ENCODE data around the gene CACNA2D1.

The CACNA2D1 gene

GRCh38 chr7:82091126-82091684 lies 352.4 kb downstream of the CACNA2D1 start:
- no peaks in the 10 kb centered on the region for H3K9me3 ChIP-seq
- DNase-seq, result peak; percentile 48
- no peak for TF ChIP-seq CTCF (IDR thresholded peaks at IDR 0.05; ENCODE audit: low read depth, low read length)
- H3K4me1 ChIP-seq, result peaks cover 39% of the 10 kb centered on the region
- H3K27me3 ChIP-seq, result no peaks in the 10 kb centered on the region
- peaks cover 2% of the 10 kb centered on the region; the same call in 1 of the 2 replicates for H3K36me3 ChIP-seq
- H3K4me3 ChIP-seq (ENCODE audit: low read depth, low read length), result no peak overlapping the region

- Histone ChIP-seq H3K4me1 (peaks cover 37% of the 10 kb centered on the region), H3K9me3 (no peaks in the 10 kb centered on the region), H3K27me3 (no peaks in the 10 kb centered on the region), H3K36me3 (peaks cover 7% of the 10 kb centered on the region), H3K4me3 (ENCODE audit: low read depth, low read length) (no peak overlapping the region)
- no peak for DNase-seq
- TF ChIP-seq CTCF (IDR thresholded peaks at IDR 0.05; ENCODE audit: low read depth, low read length), result no peak
These were observed 356.5 kb downstream of the CACNA2D1 start for GRCh38 chr7:82087099-82087498.

GRCh38 chr7:82085116-82085515 lies 358.5 kb downstream of the CACNA2D1 start:
- H3K36me3 ChIP-seq, result peaks cover 7% of the 10 kb centered on the region
- DNase-seq, result no peak
- no peak overlapping the region for H3K4me3 ChIP-seq (ENCODE audit: low read depth, low read length)
- no peaks in the 10 kb centered on the region for H3K9me3 ChIP-seq
- TF ChIP-seq CTCF (IDR thresholded peaks at IDR 0.05; ENCODE audit: low read depth, low read length), result no peak
- no peaks in the 10 kb centered on the region for H3K27me3 ChIP-seq
- peaks cover 22% of the 10 kb centered on the region for H3K4me1 ChIP-seq

- Histone ChIP-seq H3K36me3 (peaks cover 7% of the 10 kb centered on the region), H3K4me3 (ENCODE audit: low read depth, low read length) (no peak overlapping the region), H3K27me3 (no peaks in the 10 kb centered on the region), H3K4me1 (peaks cover 7% of the 10 kb centered on the region; the same call in 1 of the 2 replicates), H3K9me3 (no peaks in the 10 kb centered on the region)
- TF ChIP-seq CTCF (IDR thresholded peaks at IDR 0.05; ENCODE audit: low read depth, low read length), result no peak
- peak; percentile 5 for DNase-seq
These were observed 361.8 kb downstream of the CACNA2D1 start for GRCh38 chr7:82081644-82082224.

- TF ChIP-seq CTCF (IDR thresholded peaks at IDR 0.05; ENCODE audit: low read depth, low read length), result no peak
- H3K36me3 ChIP-seq, result peaks cover 7% of the 10 kb centered on the region
- no peaks in the 10 kb centered on the region for H3K9me3 ChIP-seq
- H3K27me3 ChIP-seq, result no peaks in the 10 kb centered on the region
- 0 out of 2 replicates have a peak overlapping the region, but pooled peaks have one; percentile 12 for H3K4me3 ChIP-seq (ENCODE audit: low read depth, low read length)
- DNase-seq, result no peak
- no peaks in the 10 kb centered on the region for H3K4me1 ChIP-seq
These were observed 363.2 kb downstream of the CACNA2D1 start for GRCh38 chr7:82080254-82080927.

GRCh38 chr7:82079527-82079926 lies 364.1 kb downstream of the CACNA2D1 start:
- no peak overlapping the region for H3K4me3 ChIP-seq (ENCODE audit: low read depth, low read length)
- DNase-seq, result no peak
- H3K9me3 ChIP-seq, result no peaks in the 10 kb centered on the region
- H3K4me1 ChIP-seq, result no peaks in the 10 kb centered on the region
- TF ChIP-seq CTCF (IDR thresholded peaks at IDR 0.05; ENCODE audit: low read depth, low read length), result no peak
- H3K27me3 ChIP-seq, result no peaks in the 10 kb centered on the region
- H3K36me3 ChIP-seq, result peaks cover 7% of the 10 kb centered on the region
